GM19193 (cell line): Measurements from ENCODE around the gene PDE9A.

Experiments
- POLR2A ChIP-seq: IDR thresholded peaks from 4 replicates; pipeline ENCODE4 v1.6.1; 2011; ENCODE audit not compliant: insufficient read depth, insufficient read length; ENCODE audit errors: extremely low read depth

The PDE9A gene

GRCh38 chr21:42750737-42751530, 97.5 kb downstream of the PDE9A start:
- TF ChIP-seq POLR2A, result no peak

DNA sequence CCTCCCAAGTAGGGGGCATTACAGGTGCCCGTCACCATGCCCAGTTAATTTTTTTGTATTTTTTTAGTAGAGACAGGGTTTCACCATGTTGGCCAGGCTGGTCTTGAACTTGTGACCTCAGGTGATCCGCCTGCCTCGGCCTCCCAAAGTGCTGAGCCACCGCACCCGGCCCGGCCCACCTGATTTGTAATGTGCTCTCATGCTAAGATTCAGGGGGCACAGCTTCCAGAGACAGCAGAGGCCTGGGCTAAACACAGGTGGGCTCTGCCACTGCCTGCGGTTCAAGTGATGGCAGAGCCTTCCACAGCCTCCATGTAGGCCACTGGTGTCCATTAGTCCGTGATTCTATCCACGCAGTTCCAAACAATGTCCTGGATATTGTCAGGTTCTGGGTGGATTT, 98.4 kb downstream of the PDE9A start:
- no peak for TF ChIP-seq POLR2A

GRCh38 chr21:42753804-42754203, 100.4 kb downstream of the PDE9A start:
- TF ChIP-seq POLR2A, result no peak

GRCh38 chr21:42754270-42754933, 101.0 kb downstream of the PDE9A start:
- TF ChIP-seq POLR2A, result no peak

GRCh38 chr21:42755031-42755665, 101.7 kb downstream of the PDE9A start:
- TF ChIP-seq POLR2A, result no peak

GRCh38 chr21:42755766-42756579, 102.6 kb downstream of the PDE9A start:
- TF ChIP-seq POLR2A, result no peak

DNA sequence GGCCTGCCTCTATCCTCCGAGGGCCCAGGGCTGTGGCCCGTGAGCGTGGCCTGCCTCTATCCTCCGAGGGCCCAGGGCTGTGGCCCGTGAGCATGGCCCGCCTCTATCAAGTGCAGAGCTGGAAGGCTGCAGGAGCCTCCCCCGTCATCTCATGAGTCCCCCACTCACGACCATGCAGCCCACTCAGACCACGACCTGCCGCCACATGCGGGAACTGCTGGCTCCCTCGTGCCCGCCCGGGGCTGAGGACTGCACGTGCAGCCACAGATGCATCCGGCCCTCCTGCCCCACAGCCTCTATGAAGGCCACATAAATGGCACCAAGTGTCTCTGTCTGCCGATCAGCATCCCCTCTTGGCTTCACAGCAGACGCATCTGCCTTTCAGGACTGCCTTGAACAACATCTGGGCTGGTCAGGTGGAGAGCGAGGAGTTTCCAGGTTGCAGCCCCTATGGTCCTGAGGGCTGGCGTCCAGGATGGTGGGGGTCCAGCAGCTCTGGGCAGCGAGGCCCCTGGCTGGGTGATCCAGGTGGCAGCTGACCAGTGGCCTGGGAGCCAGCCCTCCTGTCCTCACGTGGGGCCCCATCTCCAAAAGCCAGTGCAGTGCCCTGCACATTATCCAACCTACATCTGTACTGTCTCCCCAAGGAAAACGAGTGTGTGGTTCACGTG, 103.3 kb downstream of the PDE9A start:
- no peak for TF ChIP-seq POLR2A

DNA sequence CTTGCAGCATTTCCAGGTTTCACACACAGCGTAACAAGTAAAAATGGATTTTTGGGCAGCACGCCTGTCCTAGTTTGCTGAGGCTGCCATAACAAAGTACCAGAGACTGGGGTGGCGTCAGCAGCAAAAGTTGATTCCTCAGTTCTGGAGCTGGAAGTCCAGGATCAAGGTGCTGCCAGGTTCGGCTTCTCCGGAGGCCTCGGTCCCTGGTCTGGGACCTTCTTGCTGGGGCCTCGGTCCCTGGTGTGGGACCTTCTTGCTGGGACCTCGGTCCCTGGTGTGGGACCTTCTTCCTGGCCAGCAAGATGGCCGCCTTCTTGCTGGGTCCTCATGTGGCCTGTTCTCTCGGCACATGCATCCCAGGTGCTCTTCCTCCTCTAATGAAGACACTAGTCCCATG, 104.0 kb downstream of the PDE9A start:
- TF ChIP-seq POLR2A, result no peak

DNA sequence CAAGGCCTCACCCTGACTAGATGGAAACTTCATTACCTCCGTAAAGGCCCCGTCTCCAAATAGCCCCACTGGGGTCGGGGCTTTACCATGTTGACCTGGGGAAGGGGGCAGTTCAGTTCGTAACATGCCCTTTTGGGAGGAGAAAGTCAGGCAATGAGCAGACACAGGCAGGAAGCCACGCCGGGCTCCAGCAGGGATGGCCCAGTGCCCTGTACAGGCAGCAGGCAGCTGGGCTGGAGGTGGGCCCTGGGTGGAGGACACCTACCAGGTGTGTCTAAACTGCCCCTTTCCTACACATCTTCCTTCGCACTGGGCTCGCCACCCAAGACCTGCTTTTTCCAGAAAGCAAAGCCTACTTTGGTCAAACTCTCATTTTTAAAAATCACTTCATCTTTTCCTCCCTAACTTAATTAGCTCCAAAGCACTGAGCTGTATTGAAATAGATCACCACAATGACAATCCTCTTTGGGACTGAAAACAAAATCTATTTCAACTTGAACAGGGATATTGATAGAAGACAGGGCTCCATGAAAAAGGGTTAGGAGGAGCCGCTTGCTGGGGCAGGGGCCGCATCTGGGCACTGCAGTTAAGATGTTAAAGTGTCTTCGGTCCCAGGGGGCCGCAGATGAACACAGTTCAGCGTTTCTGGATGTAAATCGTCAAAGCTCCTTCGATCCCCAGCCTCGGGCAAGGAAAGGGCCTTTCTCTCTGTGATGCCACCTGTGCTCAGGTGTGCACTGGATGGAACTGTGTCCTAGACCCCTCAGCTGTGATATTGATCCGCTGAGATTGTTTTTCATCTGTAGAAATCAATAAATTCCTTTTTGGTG, 104.6 kb downstream of the PDE9A start:
- no peak for TF ChIP-seq POLR2A

DNA sequence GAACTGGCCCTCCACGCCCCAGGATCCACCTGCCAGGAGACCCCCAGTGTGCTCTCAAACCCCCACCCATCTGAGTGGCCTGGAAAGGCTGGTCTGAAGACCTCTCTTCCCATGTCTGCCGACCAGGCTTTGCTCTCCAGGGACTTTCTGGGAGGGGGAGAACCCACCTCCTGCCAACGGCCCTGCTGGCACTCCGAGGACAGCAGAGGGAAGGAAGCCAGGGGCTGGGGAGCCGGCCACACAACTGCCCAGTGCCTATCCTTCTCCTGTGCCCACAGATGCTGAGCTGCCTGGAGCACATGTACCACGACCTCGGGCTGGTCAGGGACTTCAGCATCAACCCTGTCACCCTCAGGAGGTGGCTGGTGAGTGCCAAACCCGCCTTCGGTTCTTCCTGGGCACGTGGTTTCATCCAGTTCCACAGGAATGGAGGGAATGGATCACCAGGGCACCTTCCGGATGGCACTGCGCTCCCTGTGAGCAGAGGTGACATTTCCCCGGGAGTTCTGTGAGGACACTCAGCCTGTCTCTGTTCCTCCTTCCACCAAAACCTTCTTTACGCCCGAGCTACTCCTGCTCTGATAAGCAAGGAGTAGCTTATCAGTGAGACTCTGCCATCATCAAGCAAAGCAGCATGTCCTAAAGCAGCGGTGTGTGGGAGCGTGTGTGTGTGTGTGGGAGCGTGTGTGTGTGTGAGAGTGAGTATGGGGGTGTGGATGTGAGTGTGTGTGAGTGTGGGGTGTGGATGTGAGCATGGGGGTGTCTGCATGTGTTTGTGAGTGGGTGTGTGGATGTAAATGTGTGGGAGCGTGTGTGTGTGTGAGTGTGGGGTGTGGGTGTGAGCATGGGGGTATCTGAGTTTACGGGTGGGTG, 105.5 kb downstream of the PDE9A start:
- no peak for TF ChIP-seq POLR2A

DNA sequence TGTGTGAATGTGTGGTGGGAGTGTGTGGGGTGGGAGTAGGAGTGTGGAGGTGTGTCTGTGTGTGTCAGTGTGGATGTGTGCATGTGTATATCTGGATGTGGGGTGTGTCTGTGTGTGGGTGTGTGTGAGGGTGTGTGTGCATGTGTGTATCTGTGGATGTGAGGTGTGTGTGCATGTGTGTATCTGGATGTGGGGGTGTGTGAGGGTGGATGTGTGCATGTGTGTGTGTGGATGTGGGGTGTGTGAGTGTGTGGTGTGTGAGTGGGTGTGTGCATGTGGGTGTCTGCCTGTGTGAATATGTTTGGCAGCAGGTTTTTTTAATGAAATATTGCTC, 106.1 kb downstream of the PDE9A start:
- no peak for TF ChIP-seq POLR2A

DNA sequence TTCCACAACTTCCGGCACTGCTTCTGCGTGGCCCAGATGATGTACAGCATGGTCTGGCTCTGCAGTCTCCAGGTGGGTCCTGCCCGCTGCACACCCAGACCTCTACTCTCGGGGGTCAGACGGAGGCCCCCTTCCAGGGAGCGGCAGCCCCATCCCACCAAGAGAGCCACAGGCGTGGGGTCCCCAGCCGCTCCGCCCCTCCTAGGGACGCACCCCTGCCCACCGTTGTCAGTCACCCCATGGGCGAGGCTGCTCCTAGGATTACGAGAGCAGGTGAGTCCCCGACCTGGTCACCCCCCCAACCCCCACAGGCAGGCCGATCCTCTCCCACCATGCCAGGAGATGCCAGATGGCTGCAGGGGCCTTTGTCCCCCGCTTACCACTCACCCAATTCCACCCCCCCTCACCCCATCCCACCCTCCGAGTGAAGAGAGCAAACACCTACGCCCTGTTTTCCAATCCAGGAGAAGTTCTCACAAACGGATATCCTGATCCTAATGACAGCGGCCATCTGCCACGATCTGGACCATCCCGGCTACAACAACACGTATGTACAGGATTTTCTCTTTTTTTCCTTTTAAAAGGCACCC, 107.0 kb downstream of the PDE9A start:
- TF ChIP-seq POLR2A, result no peak
